Erythroblast (primary cell): Measurements from ENCODE around the gene LLGL2.
A peak's percentile ranks its signal among the peaks of the same experiment; 100 is the strongest.

Experiments used
- DNase-seq, 2 experiments: peaks; one replicate each; lab custom pipeline; 2025; lab: John Stamatoyannopoulos, UW
- GATA1 ChIP-seq: IDR thresholded peaks from 2 replicates; pipeline ENCODE4 v1.6.1; 2011; ENCODE audit warnings: low read depth, mild to moderate bottlenecking, control low read depth, low read length, moderate library complexity
- POLR2A ChIP-seq: IDR thresholded peaks from 2 replicates; pipeline ENCODE4 v1.6.1; 2011; ENCODE audit warnings: mild to moderate bottlenecking, low read length

The LLGL2 gene

GRCh38 chr17:75607086-75607485 lies 81.6 kb downstream of the LLGL2 start:
- TF ChIP-seq GATA1: no peak
- TF ChIP-seq POLR2A: no peak
- DNase-seq: no peak

GRCh38 chr17:75610103-75610984 lies 84.8 kb downstream of the LLGL2 start:
- TF ChIP-seq GATA1: no peak
- no peak for TF ChIP-seq POLR2A
- no peak for DNase-seq

- no peak for TF ChIP-seq POLR2A
- DNase-seq: no peak
Observed at GRCh38 chr17:75611851-75612429, 86.4 kb downstream of the LLGL2 start.

GRCh38 chr17:75612906-75613626 lies 87.6 kb downstream of the LLGL2 start:
- no peak for DNase-seq
- TF ChIP-seq GATA1 (no peak), POLR2A (no peak)

- DNase-seq: no peak
- TF ChIP-seq POLR2A (no peak), GATA1 (no peak)
Observed at GRCh38 chr17:75614006-75614405, 88.5 kb downstream of the LLGL2 start.

GRCh38 chr17:75614556-75615270 lies 89.2 kb downstream of the LLGL2 start:
- DNase-seq: no peak
- TF ChIP-seq GATA1 (no peak), POLR2A (no peak)

GRCh38 chr17:75615301-75615700 lies 89.8 kb downstream of the LLGL2 start:
- TF ChIP-seq POLR2A (no peak), GATA1 (no peak)
- DNase-seq: no peak

- TF ChIP-seq GATA1 (no peak), POLR2A (no peak)
- no peak for DNase-seq
Observed at GRCh38 chr17:75616521-75617122, 91.1 kb downstream of the LLGL2 start.

- DNase-seq: no peak
- no peak for TF ChIP-seq GATA1
- TF ChIP-seq POLR2A: no peak
Observed at GRCh38 chr17:75617218-75617617, 91.7 kb downstream of the LLGL2 start.

- no peak for TF ChIP-seq GATA1
- TF ChIP-seq POLR2A: no peak
Observed at GRCh38 chr17:75617675-75618074, 92.2 kb downstream of the LLGL2 start.

GRCh38 chr17:75619506-75620431 lies 94.3 kb downstream of the LLGL2 start:
- DNase-seq: peak; percentile 46 to 67
- TF ChIP-seq GATA1 (no peak), POLR2A (no peak)

More at GRCh38 chr17:75617675-75618074, 92.2 kb downstream of the LLGL2 start:
- no peak for DNase-seq

GRCh38 chr17:75621489-75621888 lies 96.0 kb downstream of the LLGL2 start:
- TF ChIP-seq POLR2A: no peak
- no peak for TF ChIP-seq GATA1
- no peak for DNase-seq
